Diencephalon (tissue), 1 donor: Measurements from ENCODE around the gene SLC18B1. TPM values are rescaled to one million over a fixed set of nuclear protein-coding genes. Genes with fewer than 3 reads are reported as not detected.
A peak's percentile ranks its signal among the peaks of the same experiment; 100 is the strongest.

Experiments used
- small RNA-seq: library from RNA; depleted of rRNA; stranded (forward); fragments of <200 nt; gene quantifications from one replicate; pipeline ENCODE3, GENCODE V24; 2014
- total RNA-seq: library from RNA; depleted of rRNA; stranded (reverse); fragments of >200 nt; gene quantifications from one replicate; pipeline ENCODE4 v1.2.3, GENCODE V29; 2014

SLC18B1 gene
- total RNA-seq: 33.0 TPM

GRCh38 chr6:132797951-132798868 lies at the start of gene SLC18B1:
Gene SLC18B1 (minus strand): TSS chr6:132798637. CDS start chr6:132798456, 181 bp downstream.

Small RNA genes within 50 kb of the gene (small RNA-seq; reads per million reads assigned to genes)
- 5.8 reads per million, percentile 92 among the genes with 10 or more reads in this experiment for gene SNORA33
- gene SNORD100: 4,115 reads per million, percentile 100 among the genes with 10 or more reads in this experiment
- 1,765 reads per million, percentile 99 among the genes with 10 or more reads in this experiment for gene SNORD101

Other genes with a start within 250 kb of the SLC18B1 start
- not detected for gene TAAR8, start 246.0 kb downstream of the SLC18B1 start, total RNA-seq
- not detected for gene TAAR6, start 228.3 kb downstream of the SLC18B1 start, total RNA-seq
- not detected for gene TAAR5, start 208.9 kb downstream of the SLC18B1 start, total RNA-seq
- not detected for gene TAAR2, start 174.4 kb downstream of the SLC18B1 start, total RNA-seq
- gene TAAR1, start 139.5 kb downstream of the SLC18B1 start, total RNA-seq: not detected
- gene VNN1, start 84.6 kb downstream of the SLC18B1 start, total RNA-seq: not detected
- 1.4 TPM for gene VNN2, start 40.7 kb downstream of the SLC18B1 start, total RNA-seq
- 710 TPM for gene RPS12, start 15.9 kb upstream of the SLC18B1 start, total RNA-seq